DOHH2 (cell line): ENCODE measurements around the gene MTSS2.

Experiments used
- EZH2phosphoT487 ChIP-seq: fragments of 200-600 bp; sonication (generic); IDR thresholded peaks from 2 replicates; pipeline ENCODE4 v1.6.1; 2017; ENCODE audit warnings: borderline replicate concordance, mild to moderate bottlenecking, antibody characterized with exemption, low read length, moderate library complexity, mixed read lengths
- TF ChIP-seq, protein P1 (sequence below): fragments of 200-600 bp; sonication (generic); IDR thresholded peaks from one replicate; pipeline ENCODE4 v1.5.1; 2014; ENCODE audit warnings: antibody characterized with exemption, mild to moderate bottlenecking, low read depth, low read length; ENCODE audit not compliant: poor library complexity, severe bottlenecking

DNA sequence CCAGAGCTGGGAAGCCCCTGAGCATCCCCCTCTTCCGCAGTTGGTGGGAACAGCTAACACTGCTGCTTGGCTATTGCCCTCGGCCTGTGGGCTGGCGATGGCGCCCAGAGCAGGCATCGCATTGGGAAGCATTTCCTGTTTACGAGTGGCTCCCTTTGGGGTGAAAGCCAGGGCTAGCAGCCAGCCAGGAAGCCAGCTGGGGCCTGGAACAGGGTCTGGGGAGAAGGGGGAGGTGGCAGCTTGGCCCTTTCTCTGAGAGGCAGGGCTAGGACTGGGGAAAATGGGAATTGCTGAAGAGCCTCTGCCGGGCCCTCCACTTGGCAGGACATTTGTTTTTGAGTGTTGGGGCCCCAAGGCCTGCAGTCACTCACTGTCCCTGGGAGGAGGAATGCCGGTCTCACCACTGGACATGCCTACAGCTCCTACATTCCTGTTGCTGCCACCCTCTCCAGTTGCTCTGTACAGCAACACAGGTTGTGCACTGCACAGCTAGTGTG, 2.4 kb upstream of the MTSS2 start:
- TF ChIP-seq, protein P1, sequence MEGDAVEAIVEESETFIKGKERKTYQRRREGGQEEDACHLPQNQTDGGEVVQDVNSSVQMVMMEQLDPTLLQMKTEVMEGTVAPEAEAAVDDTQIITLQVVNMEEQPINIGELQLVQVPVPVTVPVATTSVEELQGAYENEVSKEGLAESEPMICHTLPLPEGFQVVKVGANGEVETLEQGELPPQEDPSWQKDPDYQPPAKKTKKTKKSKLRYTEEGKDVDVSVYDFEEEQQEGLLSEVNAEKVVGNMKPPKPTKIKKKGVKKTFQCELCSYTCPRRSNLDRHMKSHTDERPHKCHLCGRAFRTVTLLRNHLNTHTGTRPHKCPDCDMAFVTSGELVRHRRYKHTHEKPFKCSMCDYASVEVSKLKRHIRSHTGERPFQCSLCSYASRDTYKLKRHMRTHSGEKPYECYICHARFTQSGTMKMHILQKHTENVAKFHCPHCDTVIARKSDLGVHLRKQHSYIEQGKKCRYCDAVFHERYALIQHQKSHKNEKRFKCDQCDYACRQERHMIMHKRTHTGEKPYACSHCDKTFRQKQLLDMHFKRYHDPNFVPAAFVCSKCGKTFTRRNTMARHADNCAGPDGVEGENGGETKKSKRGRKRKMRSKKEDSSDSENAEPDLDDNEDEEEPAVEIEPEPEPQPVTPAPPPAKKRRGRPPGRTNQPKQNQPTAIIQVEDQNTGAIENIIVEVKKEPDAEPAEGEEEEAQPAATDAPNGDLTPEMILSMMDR, result no peak
- TF ChIP-seq EZH2phosphoT487, result no peak
